ENCODE measurements around the gene STBD1. TPM values are rescaled to one million over a fixed set of nuclear protein-coding genes. Genes with fewer than 3 reads are reported as not detected.

Gene STBD1
- total RNA-seq, 4 donors from 2014 or later, result 1.0 to 2.5 (median 1.4) TPM

DNA sequence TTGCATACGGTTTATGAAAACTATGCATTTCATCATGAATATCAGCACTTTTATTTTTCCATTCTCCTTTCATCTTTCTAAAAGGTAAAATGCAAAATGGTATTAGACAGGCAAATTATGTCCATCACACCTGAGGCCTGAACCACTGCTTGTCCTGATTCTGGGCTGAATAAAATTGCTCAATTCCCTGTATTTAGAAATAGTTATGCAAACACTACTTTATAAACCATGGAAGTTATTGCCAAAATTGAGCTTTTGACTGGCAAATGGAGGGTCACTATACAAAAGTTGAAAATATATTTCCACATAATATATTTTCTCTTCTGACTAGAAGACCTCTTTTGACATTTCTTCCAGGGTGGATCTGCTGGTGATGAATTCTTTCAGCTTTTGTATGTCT lies 34.0 kb upstream of the STBD1 start:
- no peak overlapping the region for H3K4me3 ChIP-seq (replicated peaks in 1 of 3)
- no peaks in the 10 kb centered on the region for H3K9me3 ChIP-seq
- no peaks in the 10 kb centered on the region for H3K27me3 ChIP-seq
- intact Hi-C loops (cut with DNase I), result no loop called here
- DNase-seq, result no peak
- H3K27ac ChIP-seq, result no peak overlapping the region
- 0 to 39% methylated on average over 1 of the region's 1 CpG for WGBS, 2 donors
- H3K4me1 ChIP-seq, result no peaks in the 10 kb centered on the region
- no peaks in the 10 kb centered on the region for H3K36me3 ChIP-seq
- TF ChIP-seq POLR2A (IDR thresholded peaks at IDR 0.05), result no peak
- TF ChIP-seq, protein P1, sequence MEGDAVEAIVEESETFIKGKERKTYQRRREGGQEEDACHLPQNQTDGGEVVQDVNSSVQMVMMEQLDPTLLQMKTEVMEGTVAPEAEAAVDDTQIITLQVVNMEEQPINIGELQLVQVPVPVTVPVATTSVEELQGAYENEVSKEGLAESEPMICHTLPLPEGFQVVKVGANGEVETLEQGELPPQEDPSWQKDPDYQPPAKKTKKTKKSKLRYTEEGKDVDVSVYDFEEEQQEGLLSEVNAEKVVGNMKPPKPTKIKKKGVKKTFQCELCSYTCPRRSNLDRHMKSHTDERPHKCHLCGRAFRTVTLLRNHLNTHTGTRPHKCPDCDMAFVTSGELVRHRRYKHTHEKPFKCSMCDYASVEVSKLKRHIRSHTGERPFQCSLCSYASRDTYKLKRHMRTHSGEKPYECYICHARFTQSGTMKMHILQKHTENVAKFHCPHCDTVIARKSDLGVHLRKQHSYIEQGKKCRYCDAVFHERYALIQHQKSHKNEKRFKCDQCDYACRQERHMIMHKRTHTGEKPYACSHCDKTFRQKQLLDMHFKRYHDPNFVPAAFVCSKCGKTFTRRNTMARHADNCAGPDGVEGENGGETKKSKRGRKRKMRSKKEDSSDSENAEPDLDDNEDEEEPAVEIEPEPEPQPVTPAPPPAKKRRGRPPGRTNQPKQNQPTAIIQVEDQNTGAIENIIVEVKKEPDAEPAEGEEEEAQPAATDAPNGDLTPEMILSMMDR (IDR thresholded peaks at IDR 0.05), result no peak

- WGBS, 2 donors, result 77 to 84% methylated on average over 5 of the region's 5 CpGs
- Histone ChIP-seq H3K4me3 (replicated peaks in 1 of 3) (no peak overlapping the region), H3K9me3 (no peaks in the 10 kb centered on the region), H3K4me1 (no peaks in the 10 kb centered on the region), H3K36me3 (no peaks in the 10 kb centered on the region), H3K27me3 (no peaks in the 10 kb centered on the region), H3K27ac (no peak overlapping the region)
- TF ChIP-seq, protein P1 (IDR thresholded peaks at IDR 0.05), result no peak
- no peak for TF ChIP-seq POLR2A (IDR thresholded peaks at IDR 0.05)
- no peak for DNase-seq
- intact Hi-C loops (cut with DNase I), result no loop called here
Measured at GRCh38 chr4:76272999-76273398, 33.5 kb upstream of the STBD1 start.

DNA sequence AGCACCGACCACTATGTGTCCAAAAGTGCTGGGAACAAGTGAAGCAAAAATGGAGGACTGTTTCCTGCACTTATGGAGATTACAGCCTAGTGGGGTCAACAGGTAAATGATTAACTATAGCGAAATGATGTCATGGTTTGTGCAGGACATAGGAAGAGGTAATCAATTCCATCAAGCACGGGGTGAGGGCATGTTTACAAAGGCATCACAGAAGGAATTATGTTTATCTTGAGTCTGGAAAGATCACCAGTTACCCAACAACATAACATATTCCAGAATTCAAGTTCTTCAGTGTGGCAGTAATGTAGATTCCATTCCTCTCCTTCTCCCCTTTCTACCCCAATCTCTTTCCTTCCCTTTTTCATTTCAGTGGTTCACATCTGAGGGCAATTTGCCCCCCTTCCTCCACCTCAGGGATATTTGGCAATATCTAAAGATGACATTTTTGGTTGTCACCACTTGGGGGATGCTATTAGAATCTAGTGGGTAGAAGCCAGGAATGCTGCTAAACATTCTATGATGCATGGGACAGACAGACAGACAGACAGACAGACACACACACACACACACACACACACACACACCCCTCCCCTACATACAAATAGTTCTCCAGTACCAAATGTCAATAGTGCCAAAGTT lies 30.9 kb upstream of the STBD1 start:
- Histone ChIP-seq H3K4me3 (replicated peaks in 1 of 3) (no peak overlapping the region), H3K27ac (no peak overlapping the region), H3K4me1 (no peaks in the 10 kb centered on the region), H3K36me3 (no peaks in the 10 kb centered on the region), H3K9me3 (no peaks in the 10 kb centered on the region), H3K27me3 (no peaks in the 10 kb centered on the region)
- TF ChIP-seq, protein P1 (IDR thresholded peaks at IDR 0.05), result no peak
- no peak for TF ChIP-seq POLR2A (IDR thresholded peaks at IDR 0.05)
- 89 to 91% methylated on average over 3 of the region's 3 CpGs for WGBS, 2 donors
- DNase-seq, result no peak
- intact Hi-C loops (cut with DNase I), result no loop called here

DNA sequence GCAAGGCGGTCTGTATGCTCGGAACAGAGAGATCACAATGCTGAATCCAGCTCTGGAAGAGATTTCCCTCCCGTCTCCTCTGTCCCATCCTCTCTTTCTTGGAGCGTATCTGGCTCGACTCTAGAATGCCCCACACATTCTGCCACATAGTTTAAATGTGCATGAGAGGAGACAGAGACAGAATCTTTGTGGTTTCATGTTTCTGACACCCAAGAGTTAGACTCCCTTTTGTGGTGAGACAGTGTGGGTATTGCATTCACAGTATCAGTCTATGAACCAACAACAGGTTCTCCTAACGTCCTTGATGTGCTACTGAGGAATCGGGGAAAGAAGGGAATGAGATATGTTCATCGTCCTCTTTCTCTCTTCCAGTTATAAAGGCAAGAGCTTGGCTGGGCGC lies 29.7 kb upstream of the STBD1 start:
- TF ChIP-seq, protein P1 (IDR thresholded peaks at IDR 0.05), result no peak
- no peak for TF ChIP-seq POLR2A (IDR thresholded peaks at IDR 0.05)
- Histone ChIP-seq H3K4me3 (replicated peaks in 1 of 3) (no peak overlapping the region), H3K27ac (no peak overlapping the region), H3K36me3 (no peaks in the 10 kb centered on the region), H3K9me3 (no peaks in the 10 kb centered on the region), H3K27me3 (no peaks in the 10 kb centered on the region), H3K4me1 (no peaks in the 10 kb centered on the region)
- intact Hi-C loops (cut with DNase I), result no loop called here
- 95 to 97% methylated on average over 9 of the region's 9 CpGs for WGBS, 2 donors
- no peak for DNase-seq

DNA sequence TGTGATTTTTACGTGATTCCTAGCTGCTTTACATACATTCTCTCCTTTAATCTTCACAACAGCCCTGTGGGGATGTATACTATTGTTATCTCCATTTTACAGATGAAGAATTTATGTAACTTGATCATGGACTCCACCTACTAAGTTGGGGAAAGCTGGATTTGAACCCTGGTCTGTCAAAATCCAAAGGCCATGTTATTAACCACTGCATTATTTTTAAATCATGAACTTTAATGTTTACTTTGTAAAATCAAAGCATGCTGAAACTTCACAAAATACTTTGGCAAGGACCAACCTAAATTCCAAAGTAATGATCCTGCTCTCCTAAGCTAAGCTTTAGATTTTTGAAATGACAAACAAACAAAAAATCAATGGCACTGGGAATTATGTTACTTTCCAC lies 28.9 kb upstream of the STBD1 start:
- TF ChIP-seq, protein P1 (IDR thresholded peaks at IDR 0.05), result no peak
- TF ChIP-seq POLR2A (IDR thresholded peaks at IDR 0.05), result no peak
- intact Hi-C loops (cut with DNase I), result no loop called here
- H3K27me3 ChIP-seq, result no peaks in the 10 kb centered on the region
- WGBS, 2 donors, result 87% methylated on average over 1 of the region's 1 CpG
- no peak for DNase-seq
- no peaks in the 10 kb centered on the region for H3K36me3 ChIP-seq
- no peak overlapping the region for H3K4me3 ChIP-seq (replicated peaks in 1 of 3)
- H3K9me3 ChIP-seq, result no peaks in the 10 kb centered on the region
- no peaks in the 10 kb centered on the region for H3K4me1 ChIP-seq
- H3K27ac ChIP-seq, result no peak overlapping the region

Data from thyroid gland (tissue), 4 donors.